Hepatocyte (in vitro differentiated cells): ENCODE results near the gene MRPL33.
"Not testable (repeated sequence)": the region's sequence is repeated elsewhere in the genome, so short reads cannot be mapped to it uniquely, and the experiment has no call there.

Source experiments
- CTCF ChIP-seq: fragments of 200-600 bp; sonication (generic); IDR thresholded peaks from 2 replicates; pipeline ENCODE4 v1.5.1; 2016; ENCODE audit warnings: antibody characterized with exemption, mild to moderate bottlenecking; ENCODE audit not compliant: poor library complexity
- EZH2 ChIP-seq: fragments of 200-600 bp; sonication (generic); IDR thresholded peaks from 2 replicates; pipeline ENCODE4 v1.6.1; 2016; ENCODE audit warnings: antibody characterized with exemption, mild to moderate bottlenecking, borderline replicate concordance

DNA sequence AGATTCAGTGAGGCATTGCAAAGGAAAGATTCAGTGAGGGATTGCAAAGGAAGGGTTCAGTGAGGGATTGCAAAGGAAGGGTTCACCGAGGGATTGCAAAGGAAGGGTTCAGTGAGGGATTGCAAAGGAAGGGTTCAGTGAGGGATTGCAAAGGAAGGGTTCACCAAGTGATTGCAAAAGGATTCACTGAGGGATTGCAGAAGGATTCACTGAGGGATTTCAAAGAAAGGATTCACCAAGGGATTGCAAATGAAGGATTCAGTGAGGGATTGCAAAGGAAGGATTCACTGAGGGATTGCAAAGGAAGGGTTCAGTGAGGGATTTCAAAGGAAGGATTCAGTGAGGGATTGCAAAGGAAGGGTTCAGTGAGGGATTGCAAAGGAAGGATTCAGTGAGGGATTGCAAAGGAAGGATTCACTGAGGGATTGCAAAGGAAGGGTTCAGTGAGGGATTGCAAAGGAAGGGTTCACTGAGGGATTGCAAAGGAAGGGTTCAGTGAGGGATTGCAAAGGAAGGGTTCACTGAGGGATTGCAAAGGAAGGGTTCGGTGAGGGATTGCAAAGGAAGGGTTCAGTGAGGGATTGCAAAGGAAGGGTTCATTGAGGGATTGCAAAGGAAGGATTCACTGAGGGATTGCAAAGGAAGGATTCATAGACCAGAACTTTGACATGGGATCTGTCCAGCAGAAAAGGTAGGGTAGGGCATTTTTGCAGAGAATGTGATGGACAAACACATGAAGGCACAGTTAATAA, 22.5 kb upstream of the MRPL33 start:
- not testable (repeated sequence) for TF ChIP-seq CTCF, EZH2
